ENCODE measurements around the gene MARCKS.

The MARCKS gene

GRCh38 chr6:113856625-113857555 is at the start of gene MARCKS:
TSS of gene MARCKS (plus strand) at chr6:113857345. CDS start at chr6:113857746, 401 bp downstream.
- in situ Hi-C loops (cut with MboI; ENCODE audit: low sequenced_read_pairs), result no loop called here

- in situ Hi-C loops (cut with MboI; ENCODE audit: low sequenced_read_pairs), result no loop called here
Observed at GRCh38 chr6:113809826-113810225, 47.3 kb upstream of the MARCKS start.

- in situ Hi-C loops (cut with MboI; ENCODE audit: low sequenced_read_pairs), result no loop called here
Observed at GRCh38 chr6:113813142-113813541, 44.0 kb upstream of the MARCKS start.

GRCh38 chr6:113818578-113818977 is 38.6 kb upstream of the MARCKS start:
- in situ Hi-C loops (cut with MboI; ENCODE audit: low sequenced_read_pairs), result no loop called here

GRCh38 chr6:113819169-113819830 is 37.8 kb upstream of the MARCKS start:
- in situ Hi-C loops (cut with MboI; ENCODE audit: low sequenced_read_pairs), result no loop called here

- in situ Hi-C loops (cut with MboI; ENCODE audit: low sequenced_read_pairs), result no loop called here
Observed at GRCh38 chr6:113820761-113821160, 36.4 kb upstream of the MARCKS start.

- in situ Hi-C loops (cut with MboI; ENCODE audit: low sequenced_read_pairs), result no loop called here
Observed at GRCh38 chr6:113821445-113821844, 35.7 kb upstream of the MARCKS start.

GRCh38 chr6:113823916-113824315 is 33.2 kb upstream of the MARCKS start:
- in situ Hi-C loops (cut with MboI; ENCODE audit: low sequenced_read_pairs), result no loop called here

GRCh38 chr6:113824411-113824810 is 32.7 kb upstream of the MARCKS start:
- in situ Hi-C loops (cut with MboI; ENCODE audit: low sequenced_read_pairs), result no loop called here

- in situ Hi-C loops (cut with MboI; ENCODE audit: low sequenced_read_pairs), result no loop called here
Observed at GRCh38 chr6:113824866-113825265, 32.3 kb upstream of the MARCKS start.

GRCh38 chr6:113825781-113826180 is 31.4 kb upstream of the MARCKS start:
- in situ Hi-C loops (cut with MboI; ENCODE audit: low sequenced_read_pairs), result no loop called here

- in situ Hi-C loops (cut with MboI; ENCODE audit: low sequenced_read_pairs), result no loop called here
Observed at GRCh38 chr6:113828984-113829695, 28.0 kb upstream of the MARCKS start.

GRCh38 chr6:113829696-113830045 is 27.5 kb upstream of the MARCKS start:
- in situ Hi-C loops (cut with MboI; ENCODE audit: low sequenced_read_pairs), result no loop called here

- in situ Hi-C loops (cut with MboI; ENCODE audit: low sequenced_read_pairs), result no loop called here
Observed at GRCh38 chr6:113830140-113830539, 27.0 kb upstream of the MARCKS start.

- in situ Hi-C loops (cut with MboI; ENCODE audit: low sequenced_read_pairs), result no loop called here
Observed at GRCh38 chr6:113833537-113833936, 23.6 kb upstream of the MARCKS start.

- in situ Hi-C loops (cut with MboI; ENCODE audit: low sequenced_read_pairs), result no loop called here
Observed at GRCh38 chr6:113837170-113837569, 20.0 kb upstream of the MARCKS start.

GRCh38 chr6:113842165-113842564 is 15.0 kb upstream of the MARCKS start:
- in situ Hi-C loops (cut with MboI; ENCODE audit: low sequenced_read_pairs), result no loop called here

- in situ Hi-C loops (cut with MboI; ENCODE audit: low sequenced_read_pairs), result no loop called here
Observed at GRCh38 chr6:113843500-113844073, 13.6 kb upstream of the MARCKS start.

GRCh38 chr6:113846577-113846976 is 10.6 kb upstream of the MARCKS start:
- in situ Hi-C loops (cut with MboI; ENCODE audit: low sequenced_read_pairs), result no loop called here

GRCh38 chr6:113847447-113847846 is 9.7 kb upstream of the MARCKS start:
- in situ Hi-C loops (cut with MboI; ENCODE audit: low sequenced_read_pairs), result no loop called here

GRCh38 chr6:113848280-113848679 is 8.9 kb upstream of the MARCKS start:
- in situ Hi-C loops (cut with MboI; ENCODE audit: low sequenced_read_pairs), result no loop called here
